Natural killer cell (primary cell): ENCODE data around the gene TUFM. TPM values are rescaled to one million over a fixed set of nuclear protein-coding genes. Genes with fewer than 3 reads are reported as not detected.
"Not testable (repeated sequence)": the region's sequence is repeated elsewhere in the genome, so short reads cannot be mapped to it uniquely, and the experiment has no call there.

ENCODE experiments used
- ATAC-seq, 3 donors: fragments of 150-1000 bp in 2 of 3; fragments of 200-7000 bp in 1 of 3; cut with Tn5 transposase; 1 replicate in 1 of 3; 2 replicates in 2 of 3; pipeline ENCODE4 v1.10.0; 2021; ENCODE audit warnings: mild to moderate bottlenecking in 2 of 3, moderate library complexity in 2 of 3
- DNase-seq, 2 donors: peaks; one replicate each; pipeline versions ENCODE4 v3.0.0 to v3.0.0-alpha.2; 2013 to 2021; ENCODE audit warnings: mixed read lengths in 1 of 2
- H3K27ac ChIP-seq: one replicate; pipeline ENCODE4 v1.5.1; 2013; ENCODE audit warnings: mild to moderate bottlenecking, low read length
- H3K27me3 ChIP-seq: one replicate; pipeline ENCODE4 v1.6.1; 2013; ENCODE audit warnings: low read length; ENCODE audit not compliant: control insufficient read depth, insufficient read depth
- H3K36me3 ChIP-seq: one replicate; pipeline ENCODE4 v1.6.1; 2013; ENCODE audit warnings: low read length; ENCODE audit not compliant: control insufficient read depth, insufficient read depth
- H3K4me1 ChIP-seq: one replicate; pipeline ENCODE4 v1.6.1; 2013; ENCODE audit warnings: low read length; ENCODE audit not compliant: control insufficient read depth, insufficient read depth
- H3K4me3 ChIP-seq: one replicate; pipeline ENCODE4 v1.5.1; 2013; ENCODE audit warnings: low read length
- H3K9me3 ChIP-seq: one replicate; pipeline ENCODE4 v1.6.1; 2013; ENCODE audit warnings: low read length; ENCODE audit not compliant: control insufficient read depth, insufficient read depth
- H3K27ac Mint-ChIP-seq, 2 donors: one replicate each; pipeline ENCODE4 v1.8.0; 2022; ENCODE audit warnings: mild to moderate bottlenecking in 2 of 2, mixed read lengths in 2 of 2, moderate library complexity in 1 of 2
- H3K27me3 Mint-ChIP-seq, 2 donors: one replicate each; pipeline ENCODE4 v1.8.0; 2022; ENCODE audit warnings: low read depth in 2 of 2, mixed read lengths in 2 of 2
- H3K36me3 Mint-ChIP-seq: one replicate; pipeline ENCODE4 v1.8.0; 2022; ENCODE audit warnings: mixed read lengths
- H3K4me1 Mint-ChIP-seq, 2 donors: one replicate each; pipeline ENCODE4 v1.8.0; 2022; ENCODE audit warnings: mixed read lengths in 2 of 2
- H3K4me3 Mint-ChIP-seq: one replicate; pipeline ENCODE4 v1.8.0; 2022; ENCODE audit warnings: mild to moderate bottlenecking, moderate library complexity, mixed read lengths
- H3K9me3 Mint-ChIP-seq, 2 donors: one replicate each; pipeline ENCODE4 v1.8.0; 2022; ENCODE audit warnings: mixed read lengths in 2 of 2
- CTCF ChIP-seq: fragments of 200-600 bp; IDR thresholded peaks from one replicate; pipeline ENCODE4 v1.8.0; 2022; ENCODE audit warnings: antibody characterized with exemption
- WGBS: methylation state at CpG from one replicate; pipeline ENCODE4 v1.1.7; 2013; ENCODE audit warnings: missing lambda C conversion rate; ENCODE audit not compliant: insufficient coverage; 5-methylcytosine and 5-hydroxymethylcytosine counted together
- intact Hi-C: fragments of 100-400 bp; cut with micrococcal nuclease; formaldehyde crosslinking; loops from one replicate; pipeline ENCODE4 v1.14.2; 2022
- total RNA-seq, 4 donors: library from RNA; stranded (reverse); fragments of 120-200 nt in 1 of 4; gene quantifications; one replicate each; pipeline versions ENCODE4 v1.2.3 to v1.2.4, GENCODE V29; 2013 to 2022

Gene TUFM
- total RNA-seq, 3 donors from 2014 or later (not counting 1 experiment from before 2014, with no cell fraction given), result 108 to 128 (median 118) TPM

- intact Hi-C loops, result no loop called here
- no peaks in the 10 kb centered on the region for H3K9me3 Mint-ChIP-seq
- H3K27ac Mint-ChIP-seq, result no peak overlapping the region
- Histone ChIP-seq H3K4me1 (peaks cover 18% of the 10 kb centered on the region), H3K9me3 (no peaks in the 10 kb centered on the region), H3K27ac (no peak overlapping the region), H3K4me3 (no peak overlapping the region), H3K36me3 (no peaks in the 10 kb centered on the region), H3K27me3 (no peaks in the 10 kb centered on the region)
- no peaks in the 10 kb centered on the region for H3K36me3 Mint-ChIP-seq
- 90% methylated on average over 25 of the region's 25 CpGs for WGBS
- no peak for TF ChIP-seq CTCF
- peaks cover 10 to 16% of the 10 kb centered on the region in 2 donors for H3K4me1 Mint-ChIP-seq
- DNase-seq, result no peak
- H3K4me3 Mint-ChIP-seq, result no peak overlapping the region
- no peak for ATAC-seq
- H3K27me3 Mint-ChIP-seq, result peaks cover 0 to 6% of the 10 kb centered on the region in 2 donors
Measured at GRCh38 chr16:28883221-28883996, 37.3 kb upstream of the TUFM start.

- TF ChIP-seq CTCF, result no peak
- intact Hi-C loops, result no loop called here
- no peak for ATAC-seq
Measured at GRCh38 chr16:28882551-28883160, 36.5 kb upstream of the TUFM start.

GRCh38 chr16:28881565-28881964 is 35.4 kb upstream of the TUFM start:
- H3K4me3 Mint-ChIP-seq, DNase-seq, H3K36me3 Mint-ChIP-seq, H3K9me3 ChIP-seq, H3K27ac Mint-ChIP-seq, intact Hi-C loops, H3K27me3 Mint-ChIP-seq, H3K9me3 Mint-ChIP-seq, H3K4me3 ChIP-seq, ATAC-seq, H3K27me3 ChIP-seq, H3K27ac ChIP-seq, H3K36me3 ChIP-seq: not testable (repeated sequence)
- 97% methylated on average over 4 of the region's 4 CpGs for WGBS
- H3K4me1 ChIP-seq, result peaks cover 23% of the 10 kb centered on the region
- peaks cover 10 to 26% of the 10 kb centered on the region in 2 donors for H3K4me1 Mint-ChIP-seq

More at GRCh38 chr16:28882551-28883160, 36.5 kb upstream of the TUFM start:
- Histone ChIP-seq H3K9me3 (no peaks in the 10 kb centered on the region), H3K4me1 (peaks cover 18% of the 10 kb centered on the region), H3K4me3 (no peak overlapping the region), H3K27me3 (no peaks in the 10 kb centered on the region), H3K36me3 (no peaks in the 10 kb centered on the region), H3K27ac (no peak overlapping the region)
- Mint-ChIP-seq H3K27me3 (peaks cover 0 to 6% of the 10 kb centered on the region in 2 donors), H3K9me3 (no peaks in the 10 kb centered on the region), H3K36me3 (no peaks in the 10 kb centered on the region), H3K4me1 (peaks cover 10 to 16% of the 10 kb centered on the region in 2 donors), H3K4me3 (no peak overlapping the region), H3K27ac (no peak overlapping the region)
- 85% methylated on average over 23 of the region's 24 CpGs for WGBS
- peak in 1 of 2 donors; percentile 4 for DNase-seq

GRCh38 chr16:28880955-28881354 is 34.8 kb upstream of the TUFM start:
- Histone ChIP-seq H3K9me3 (no peaks in the 10 kb centered on the region), H3K4me3 (no peak overlapping the region), H3K36me3 (no peaks in the 10 kb centered on the region), H3K27me3 (no peaks in the 10 kb centered on the region), H3K4me1 (peaks cover 23% of the 10 kb centered on the region), H3K27ac (no peak overlapping the region)
- Mint-ChIP-seq H3K36me3 (no peaks in the 10 kb centered on the region), H3K9me3 (no peaks in the 10 kb centered on the region), H3K4me3 (peak overlapping the region; percentile 68), H3K4me1 (peaks cover 10 to 27% of the 10 kb centered on the region in 2 donors), H3K27me3 (peaks cover 0 to 6% of the 10 kb centered on the region in 2 donors), H3K27ac (peak overlapping the region in 1 of 2 donors; percentile 83)
- TF ChIP-seq CTCF, result no peak
- DNase-seq (no peak), ATAC-seq (no peak)
- intact Hi-C loops, result no loop called here
- WGBS, result 86% methylated on average over 4 of the region's 4 CpGs
